MM.1S (cell line): ENCODE data around the gene GRB10.

Experiments used
- CTCF ChIP-seq: fragments of 300-600 bp; sonication (generic); IDR thresholded peaks from 2 replicates; pipeline ENCODE4 v1.5.1; 2016; ENCODE audit warnings: antibody characterized with exemption, low read length, mixed read lengths
- EZH2 ChIP-seq: fragments of 300-600 bp; sonication (generic); optimal IDR thresholded peaks from 2 replicates; pipeline ENCODE3; 2017; ENCODE audit warnings: low read depth, mild to moderate bottlenecking, antibody characterized with exemption, low read length, mixed read lengths
- EZH2phosphoT487 ChIP-seq: fragments of 300-600 bp; sonication (generic); IDR thresholded peaks from 2 replicates; pipeline ENCODE4 v1.6.1; 2018; ENCODE audit warnings: antibody characterized with exemption, low read length

GRCh38 chr7:50806143-50806542 lies 23.4 kb upstream of the GRB10 start:
- no peak for TF ChIP-seq CTCF
- no peak for TF ChIP-seq EZH2
- TF ChIP-seq EZH2phosphoT487 = no peak
